Mucosa of gallbladder (tissue), 1 donor: Measurements from ENCODE around the gene EVC. TPM values are rescaled to one million over a fixed set of nuclear protein-coding genes. Genes with fewer than 3 reads are reported as not detected.
A peak's percentile ranks its signal among the peaks of the same experiment; 100 is the strongest.
"Not testable (repeated sequence)": the region's sequence is repeated elsewhere in the genome, so short reads cannot be mapped to it uniquely, and the experiment has no call there.

ENCODE experiments used
- DNase-seq: peaks from one replicate; pipeline ENCODE4 v3.0.0-alpha.2; 2020; ENCODE audit warnings: low spot score
- total RNA-seq: library from RNA; stranded (reverse); gene quantifications from one replicate; pipeline ENCODE4 v1.2.1, GENCODE V29; 2021
- donor health status: DM: no; HTN: no; CAD: no.

EVC gene
- total RNA-seq, 1 donor from 2014 or later: 80.5 TPM

- DNase-seq: peak; percentile 55
These were observed 2.4 kb upstream of the EVC start, which contains the start of gene EVC2 for GRCh38 chr4:5708449-5709206. Gene EVC2 (minus strand): TSS chr4:5708559. CDS start chr4:5708513, 46 bp downstream.

- no peak for DNase-seq
These were observed 1.8 kb upstream of the EVC start for GRCh38 chr4:5709207-5709575.

GRCh38 chr4:5710065-5710960, 688 bp upstream of the EVC start:
- no peak for DNase-seq

- DNase-seq: no peak
These were observed 631 bp downstream of the EVC start for GRCh38 chr4:5711479-5712184.

- no peak for DNase-seq
These were observed 1.5 kb downstream of the EVC start for GRCh38 chr4:5712517-5712916.

- no peak for DNase-seq
These were observed 1.9 kb downstream of the EVC start for GRCh38 chr4:5712931-5713330.

GRCh38 chr4:5713861-5714260, 2.9 kb downstream of the EVC start:
- DNase-seq: no peak

- no peak for DNase-seq
These were observed 4.4 kb downstream of the EVC start for GRCh38 chr4:5715357-5715756.

- DNase-seq: no peak
These were observed 5.4 kb downstream of the EVC start for GRCh38 chr4:5716391-5716790.

GRCh38 chr4:5717449-5718158, 6.6 kb downstream of the EVC start:
- peak; percentile 28 for DNase-seq

- no peak for DNase-seq
These were observed 7.4 kb downstream of the EVC start for GRCh38 chr4:5718411-5718810.

GRCh38 chr4:5719350-5720055, 8.5 kb downstream of the EVC start:
- DNase-seq: no peak

GRCh38 chr4:5720157-5720850, 9.3 kb downstream of the EVC start:
- no peak for DNase-seq

GRCh38 chr4:5720980-5721379, 10.0 kb downstream of the EVC start:
- no peak for DNase-seq

GRCh38 chr4:5721923-5722322, 10.9 kb downstream of the EVC start:
- DNase-seq: no peak

GRCh38 chr4:5722328-5722727, 11.3 kb downstream of the EVC start:
- peak; percentile 76 for DNase-seq

- DNase-seq: peak; percentile 23
These were observed 13.4 kb downstream of the EVC start for GRCh38 chr4:5724377-5724776.

GRCh38 chr4:5728412-5728811, 17.4 kb downstream of the EVC start:
- DNase-seq: not testable (repeated sequence)

GRCh38 chr4:5730436-5730835, 19.4 kb downstream of the EVC start:
- DNase-seq: no peak
